Sigmoid colon (tissue), 7 donors: ENCODE measurements around the gene ARFGAP1. TPM values are rescaled to one million over a fixed set of nuclear protein-coding genes. Genes with fewer than 3 reads are reported as not detected.

ENCODE experiments used
- DNase-seq: peaks from one replicate; pipeline ENCODE4 v3.0.0-alpha.2; 2019
- H3K27ac ChIP-seq, 4 donors: fragments of 200-600 bp; sonication (generic); one replicate each; pipeline ENCODE4 v1.5.1; 2016 to 2019; ENCODE audit warnings: mild to moderate bottlenecking in 1 of 4
- H3K27me3 ChIP-seq, 3 donors: fragments of 200-600 bp; sonication (generic); one replicate each; pipeline ENCODE4 v1.5.1; 2019; ENCODE audit warnings: mild to moderate bottlenecking in 1 of 3
- H3K36me3 ChIP-seq, 4 donors: fragments of 200-600 bp; sonication (generic); one replicate each; pipeline ENCODE4 v1.5.1; 2016 to 2019
- H3K4me1 ChIP-seq, 4 donors: fragments of 200-600 bp; sonication (generic); one replicate each; pipeline ENCODE4 v1.5.1; 2017 to 2019
- H3K4me3 ChIP-seq, 4 donors: fragments of 200-600 bp; sonication (generic); one replicate each; pipeline ENCODE4 v1.5.1; 2017 to 2019; ENCODE audit warnings: mild to moderate bottlenecking in 2 of 4, moderate library complexity in 1 of 4
- H3K9me3 ChIP-seq, 4 donors: fragments of 200-600 bp in 3 of 4; sonication (generic) in 3 of 4; one replicate each; pipeline versions ENCODE4 v1.5.1 to v1.6.1; 2013 to 2019
- CTCF ChIP-seq, 4 experiments: fragments of 450-650 bp in 3 of 4; fragments of 200-600 bp in 1 of 4; IDR thresholded peaks; one replicate each; pipeline ENCODE4 v1.5.1; 2016 to 2019; ENCODE audit warnings: antibody characterized with exemption in 4 of 4, mild to moderate bottlenecking in 3 of 4, moderate library complexity in 2 of 4
- EP300 ChIP-seq, 4 donors: sonication (generic); formaldehyde crosslinking; IDR thresholded peaks; one replicate each; pipeline ENCODE4 v1.6.1; 2017; ENCODE audit warnings: antibody characterized with exemption in 4 of 4
- POLR2A ChIP-seq, 2 donors: fragments of 450-650 bp; IDR thresholded peaks; one replicate each; pipeline ENCODE4 v1.6.1; 2016; ENCODE audit warnings: antibody characterized with exemption in 2 of 2, mild to moderate bottlenecking in 2 of 2, moderate library complexity in 2 of 2
- POLR2AphosphoS5 ChIP-seq, 4 donors: sonication (generic); formaldehyde crosslinking; IDR thresholded peaks; one replicate each; pipeline ENCODE4 v1.6.1; 2017; ENCODE audit warnings: antibody characterized with exemption in 4 of 4
- WGBS, 2 donors: extraction: QIAGEN DNeasy Blood & Tissue Kit; methylation state at CpG; one replicate each; pipeline ENCODE4 v1.1.7; 2013; 5-methylcytosine and 5-hydroxymethylcytosine counted together
- intact Hi-C: fragments of 100-400 bp; cut with DNase I; formaldehyde crosslinking; loops from one replicate; pipeline ENCODE4 v1.15.1; 2023
- polyA plus RNA-seq, 3 donors: library from polyadenylated mRNA; stranded (reverse); fragments of 200-250 nt; gene quantifications; one replicate each; pipeline ENCODE4 v1.2.3, GENCODE V29; 2013
- total RNA-seq, 4 donors: library from RNA; depleted of rRNA; stranded (reverse); fragments of >200 nt; gene quantifications; one replicate each; pipeline ENCODE4 v1.1.0, GENCODE V29; 2016
- donor health status: healthy with polysubstance abuse.
- donor health status: Bipolar disorder and iron deficiency.
- donor health status: healthy.

ARFGAP1 gene
- total and polyA plus RNA-seq, 7 donors = 19.8 to 109 (median 31.8) TPM

- DNase-seq = no peak
- intact Hi-C loops = no loop called here
- H3K4me3 ChIP-seq = no peak overlapping the region
- H3K27me3 ChIP-seq = peaks cover 6 to 67% (median 42%) of the 10 kb centered on the region in 3 donors
- no peaks in the 10 kb centered on the region for H3K9me3 ChIP-seq
- WGBS, 2 donors = 74 to 78% methylated on average over 12 of the region's 12 CpGs
- H3K36me3 ChIP-seq = no peaks in the 10 kb centered on the region
- TF ChIP-seq CTCF (IDR thresholded peaks at IDR 0.05) = no peak
- TF ChIP-seq POLR2A (IDR thresholded peaks at IDR 0.05) = no peak
- no peak for TF ChIP-seq EP300 (IDR thresholded peaks at IDR 0.05)
- no peak overlapping the region for H3K27ac ChIP-seq
- no peaks in the 10 kb centered on the region for H3K4me1 ChIP-seq
Observed at GRCh38 chr20:63265891-63266515, 6.6 kb upstream of the ARFGAP1 start.

- Histone ChIP-seq H3K4me1 (peaks cover 0 to 10% (median 7%) of the 10 kb centered on the region in 4 donors), H3K4me3 (no peak overlapping the region), H3K27me3 (peaks cover 5 to 52% (median 34%) of the 10 kb centered on the region in 3 donors), H3K36me3 (no peaks in the 10 kb centered on the region), H3K27ac (no peak overlapping the region), H3K9me3 (no peaks in the 10 kb centered on the region)
- 49 to 51% methylated on average over 9 of the region's 9 CpGs for WGBS, 2 donors
- DNase-seq = no peak
- TF ChIP-seq POLR2A (IDR thresholded peaks at IDR 0.05) (no peak), POLR2AphosphoS5 (IDR thresholded peaks at IDR 0.05) (no peak), EP300 (IDR thresholded peaks at IDR 0.05) (no peak), CTCF (IDR thresholded peaks at IDR 0.05) (no peak)
- intact Hi-C loops = no loop called here
Observed at GRCh38 chr20:63267691-63268090, 4.9 kb upstream of the ARFGAP1 start.

GRCh38 chr20:63268256-63268655 is 4.4 kb upstream of the ARFGAP1 start:
- no peak overlapping the region for H3K27ac ChIP-seq
- H3K36me3 ChIP-seq = no peaks in the 10 kb centered on the region
- TF ChIP-seq POLR2AphosphoS5 (IDR thresholded peaks at IDR 0.05) (no peak), CTCF (IDR thresholded peaks at IDR 0.05) (no peak), POLR2A (IDR thresholded peaks at IDR 0.05) (no peak), EP300 (IDR thresholded peaks at IDR 0.05) (no peak)
- whole genome bisulfite sequencing, 2 donors = 68 to 71% methylated on average over 7 of the region's 7 CpGs
- intact Hi-C loops = no loop called here
- H3K4me3 ChIP-seq = no peak overlapping the region
- peaks cover 0 to 47% (median 29%) of the 10 kb centered on the region in 3 donors for H3K27me3 ChIP-seq
- peaks cover 0 to 11% (median 10%) of the 10 kb centered on the region in 4 donors for H3K4me1 ChIP-seq
- H3K9me3 ChIP-seq = no peaks in the 10 kb centered on the region
- DNase-seq = no peak

GRCh38 chr20:63268671-63269439 is 3.8 kb upstream of the ARFGAP1 start:
- WGBS, 2 donors = 35 to 39% methylated on average over 18 of the region's 18 CpGs
- TF ChIP-seq CTCF (IDR thresholded peaks at IDR 0.05) (no peak), POLR2A (IDR thresholded peaks at IDR 0.05) (no peak), EP300 (IDR thresholded peaks at IDR 0.05) (no peak), POLR2AphosphoS5 (IDR thresholded peaks at IDR 0.05) (no peak)
- Histone ChIP-seq H3K36me3 (no peaks in the 10 kb centered on the region), H3K4me1 (peaks cover 0 to 17% (median 16%) of the 10 kb centered on the region in 4 donors), H3K27ac (no peak overlapping the region), H3K9me3 (no peaks in the 10 kb centered on the region), H3K27me3 (peaks cover 0 to 42% (median 29%) of the 10 kb centered on the region in 3 donors), H3K4me3 (no peak overlapping the region)
- intact Hi-C loops = no loop called here
- no peak for DNase-seq
